Erythroblast (primary cell): ENCODE measurements around the gene CAMKK1.

Source experiments
- GATA1 ChIP-seq: IDR thresholded peaks from 2 replicates; pipeline ENCODE4 v1.6.1; 2011; ENCODE audit warnings: low read depth, mild to moderate bottlenecking, control low read depth, low read length, moderate library complexity
- POLR2A ChIP-seq: IDR thresholded peaks from 2 replicates; pipeline ENCODE4 v1.6.1; 2011; ENCODE audit warnings: mild to moderate bottlenecking, low read length

DNA sequence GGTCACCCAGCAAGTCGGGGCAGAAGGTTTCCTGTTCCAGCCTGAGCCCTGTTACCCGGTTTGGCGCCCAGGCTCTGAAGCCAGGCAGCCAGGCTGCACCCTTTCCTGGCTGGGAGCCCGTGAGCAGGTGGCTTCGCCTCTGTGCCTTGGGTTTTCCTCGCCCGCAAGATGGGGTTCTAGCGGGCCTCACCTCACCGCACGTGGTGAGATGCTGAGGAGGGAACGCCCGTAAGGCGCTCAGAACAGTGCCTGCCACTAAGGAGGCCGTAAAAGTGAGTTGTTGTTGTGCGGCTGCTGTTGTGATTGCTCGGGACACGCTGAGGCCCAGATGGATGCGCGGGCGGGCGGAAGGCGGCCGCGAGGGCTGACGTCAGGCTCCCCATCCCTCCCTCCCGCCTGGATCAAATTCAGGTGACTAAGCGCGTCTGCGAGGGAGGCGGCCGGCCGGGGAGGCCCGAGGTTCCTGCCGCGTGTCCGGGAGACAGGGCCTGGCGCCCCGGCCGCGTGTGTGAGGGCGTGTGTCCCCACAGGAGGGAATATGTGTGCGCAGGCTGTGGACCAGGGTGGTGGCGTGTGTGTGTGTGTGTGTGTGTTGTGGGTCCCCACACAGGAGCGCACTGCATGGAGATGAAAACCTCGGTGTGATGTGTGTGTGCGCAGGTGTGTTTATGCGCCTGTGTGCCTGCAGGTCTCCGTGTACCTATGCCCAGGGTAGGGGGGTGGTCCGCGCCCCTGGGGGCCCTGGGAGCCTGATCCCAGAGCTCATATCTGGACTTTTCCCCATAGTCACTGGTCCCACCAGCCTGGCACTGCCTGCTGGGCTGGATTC lies 4.3 kb downstream of the CAMKK1 start:
- TF ChIP-seq POLR2A: no peak
- TF ChIP-seq GATA1: no peak
